C1 segment of cervical spinal cord (tissue), 14 donors: Measurements from ENCODE around the gene PTHLH.
A peak's percentile ranks its signal among the peaks of the same experiment; 100 is the strongest.

Experiments used
- DNase-seq, 14 donors: peaks; one replicate each; lab custom pipeline; 2025; lab: John Stamatoyannopoulos, UW

PTHLH gene

DNA sequence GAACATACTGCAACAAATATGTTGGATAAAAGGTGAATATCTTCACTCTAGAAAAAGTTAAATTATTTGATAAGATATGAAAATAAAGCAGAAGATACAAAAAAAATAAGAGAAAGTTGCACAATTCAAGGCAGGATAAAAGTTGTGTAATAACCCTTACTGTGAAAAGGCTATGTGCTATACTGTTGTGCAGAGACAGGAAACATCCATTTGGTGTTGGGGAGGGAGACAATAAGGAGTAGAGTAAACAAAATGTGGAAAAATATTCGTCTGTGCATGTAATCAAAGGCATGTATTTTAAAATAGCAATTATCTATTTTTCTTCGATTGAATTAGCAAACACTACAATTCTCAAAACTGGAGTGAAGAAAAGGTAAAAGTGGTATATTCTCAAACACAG, 34.8 kb downstream of the PTHLH start:
- no peak for DNase-seq

GRCh38 chr12:27936196-27936595, 36.3 kb downstream of the PTHLH start:
- DNase-seq, result no peak

GRCh38 chr12:27934276-27934675, 38.3 kb downstream of the PTHLH start:
- DNase-seq, result no peak

DNA sequence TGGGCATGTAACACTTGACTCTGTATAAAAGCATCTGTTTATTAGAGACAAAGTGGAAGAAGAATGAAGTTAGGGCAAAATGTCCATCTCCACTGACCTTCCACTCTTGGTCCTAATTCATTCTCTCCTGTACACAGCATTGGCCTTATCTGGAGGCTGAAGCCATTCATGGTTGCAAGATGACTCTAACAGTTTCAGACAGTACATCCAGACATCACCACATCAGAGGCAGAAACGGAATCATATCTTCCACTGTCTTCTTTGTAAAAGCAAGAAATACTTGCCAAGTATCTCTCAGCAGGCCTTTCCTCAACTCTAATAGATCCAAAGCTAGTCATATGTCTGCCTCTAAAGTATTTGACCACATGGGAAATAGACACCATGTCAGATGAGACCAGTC, 41.1 kb downstream of the PTHLH start:
- no peak for DNase-seq

DNA sequence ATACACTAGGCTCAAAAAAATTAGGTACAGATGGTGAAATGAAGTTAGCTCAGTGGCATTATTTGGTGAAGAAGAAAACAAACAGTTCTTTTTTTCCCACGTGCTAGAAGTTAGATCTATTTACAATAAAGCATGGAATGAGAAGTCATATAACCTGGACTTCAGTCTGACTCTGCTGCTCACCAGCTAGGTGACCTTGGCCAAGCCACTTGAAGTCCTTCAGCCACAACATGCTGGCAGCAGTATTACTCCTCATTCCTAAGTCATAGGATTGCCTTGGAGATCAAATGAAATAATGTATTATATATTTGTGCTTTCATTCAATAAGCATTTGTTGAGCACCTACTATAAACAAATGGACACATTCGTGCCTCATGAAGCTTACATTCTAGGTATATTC, 45.2 kb downstream of the PTHLH start:
- no peak for DNase-seq

DNA sequence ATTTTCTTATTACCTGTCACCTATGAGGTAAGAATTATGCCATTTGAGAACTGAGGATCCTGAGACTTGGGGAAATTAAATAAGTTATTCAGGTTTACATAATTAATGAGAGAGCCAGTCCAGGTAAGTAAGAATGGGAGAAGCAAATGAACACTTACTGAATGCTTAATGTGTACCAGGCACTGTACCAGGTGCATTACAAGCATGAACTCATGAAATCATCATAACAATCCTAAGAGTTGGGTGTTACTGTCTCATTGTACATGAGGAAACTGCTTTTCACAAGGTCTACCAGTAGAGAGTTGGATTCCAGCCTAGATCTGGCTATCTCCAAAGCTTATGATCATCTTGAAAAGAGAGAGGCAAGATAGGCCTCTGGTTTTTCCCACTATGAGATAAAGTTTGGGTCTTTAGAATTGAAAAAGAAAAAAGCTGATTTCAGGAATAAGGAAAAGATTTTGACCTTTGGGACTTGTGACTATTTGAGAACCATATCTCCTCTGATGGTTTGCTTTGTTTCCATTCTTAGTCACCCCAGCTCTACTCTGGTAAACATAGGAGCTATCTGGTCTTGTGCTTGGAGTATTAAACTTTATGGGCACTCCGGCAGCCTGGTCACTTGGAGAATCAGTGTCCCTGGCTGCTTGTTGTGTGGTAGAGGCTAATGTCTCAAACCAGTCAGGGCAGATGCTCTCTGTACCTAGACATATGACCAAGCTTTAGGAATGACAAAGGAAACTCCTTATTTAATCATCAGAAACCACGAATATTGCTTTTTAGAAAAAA, 48.0 kb downstream of the PTHLH start:
- DNase-seq, result no peak

DNA sequence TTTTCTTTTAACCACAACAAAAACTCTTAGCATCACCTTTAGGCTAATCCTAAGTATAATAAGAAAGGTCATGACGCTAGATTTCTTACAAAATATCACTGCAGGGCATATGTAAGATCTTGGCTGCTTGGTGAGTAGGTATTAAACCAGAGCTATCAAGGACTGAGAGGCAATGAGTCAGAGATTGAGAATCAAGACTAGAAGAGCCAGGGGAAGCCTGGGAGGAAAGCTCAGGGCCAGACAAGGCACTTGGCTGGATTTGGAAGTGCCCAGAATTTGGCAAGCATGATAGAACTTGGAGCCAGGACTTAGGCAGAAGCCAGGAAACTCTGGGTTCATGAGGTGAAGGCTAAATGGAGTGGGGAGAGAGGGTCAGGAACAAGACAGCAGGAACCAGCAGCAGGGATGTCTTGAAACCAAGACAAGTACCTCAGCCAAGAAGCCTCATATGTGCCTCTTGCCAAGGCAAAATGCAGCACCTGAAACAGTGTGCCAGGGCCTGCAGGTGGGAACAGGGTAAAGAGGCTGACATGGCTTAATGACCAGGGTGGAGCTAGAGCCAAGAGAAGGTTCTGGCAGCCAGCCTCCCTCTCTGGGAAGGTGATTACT, 49.9 kb downstream of the PTHLH start:
- DNase-seq, result peak in 7 of 14 donors; percentile 8 to 90 (median 16)

- DNase-seq, result no peak
Measured at GRCh38 chr12:27919671-27920235, 52.8 kb downstream of the PTHLH start.

DNA sequence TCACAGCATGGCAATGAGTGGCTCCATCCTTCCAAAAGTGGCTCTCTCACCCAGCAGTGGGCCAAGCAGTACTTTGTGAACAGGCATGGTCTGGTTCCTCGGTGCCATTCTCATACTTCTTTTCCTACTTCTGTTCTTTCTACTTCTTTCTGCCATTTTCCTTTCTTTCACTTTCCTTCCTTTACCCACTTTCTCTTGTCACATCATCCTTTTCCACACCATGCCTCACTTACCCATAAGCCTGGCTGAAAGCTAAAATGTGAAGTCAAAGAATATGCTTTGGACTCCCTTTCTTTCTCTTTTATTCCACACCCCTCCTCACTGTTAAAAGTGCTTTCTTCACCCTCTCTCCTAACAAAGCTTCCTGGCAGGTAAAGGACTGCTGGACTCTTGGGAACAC, 57.0 kb downstream of the PTHLH start:
- DNase-seq, result no peak

DNA sequence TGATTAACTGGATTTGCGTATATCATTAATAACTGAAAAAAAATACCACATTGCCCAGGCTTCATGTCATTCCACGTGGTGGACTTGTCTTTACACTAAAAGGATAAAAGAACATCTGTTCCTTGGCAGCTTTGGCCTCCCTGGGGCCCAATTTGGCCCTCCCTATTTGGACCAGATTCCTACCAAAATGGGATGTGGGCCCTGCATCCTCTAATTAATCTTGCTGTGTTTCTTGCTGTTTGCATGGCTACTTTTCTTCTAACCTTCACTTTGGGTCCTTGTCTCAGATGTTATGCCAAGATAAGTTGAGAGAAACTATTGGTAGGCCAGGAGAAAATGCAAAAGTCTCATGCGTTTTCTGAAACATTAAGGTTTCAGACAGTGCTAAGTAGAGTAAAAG, 57.5 kb downstream of the PTHLH start:
- peak in 2 of 14 donors; percentile 5 to 11 for DNase-seq

DNA sequence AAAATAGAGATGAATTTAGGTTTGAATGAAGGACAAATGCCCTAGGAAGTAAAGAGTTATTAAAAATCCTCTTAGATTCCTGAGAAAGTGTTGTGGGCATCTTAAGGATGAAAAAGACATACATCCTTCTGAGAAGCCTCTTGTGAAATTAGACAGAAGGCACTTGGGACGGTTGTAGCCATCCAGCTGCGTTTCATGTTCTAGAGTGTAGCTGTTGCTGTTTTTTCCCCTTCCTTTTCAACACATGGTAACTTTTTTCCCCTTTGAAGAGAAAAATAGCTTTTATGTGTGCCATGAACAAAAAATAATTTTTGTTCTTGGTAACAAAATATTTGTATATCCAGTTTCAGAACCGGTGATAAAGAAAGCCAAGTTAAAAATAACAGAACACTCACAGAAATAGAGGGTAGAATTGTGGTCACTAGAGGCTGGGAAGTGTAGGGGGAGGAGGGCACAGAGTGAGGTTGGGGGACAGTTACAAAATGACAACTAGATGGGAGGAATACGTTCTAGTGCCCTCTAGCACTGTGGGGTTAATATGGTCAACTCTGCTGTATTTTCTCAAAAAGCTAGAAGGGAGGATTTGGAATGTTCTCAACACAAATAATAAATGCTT, 58.4 kb downstream of the PTHLH start:
- no peak for DNase-seq

- DNase-seq, result no peak
Measured at GRCh38 chr12:27911397-27911796, 61.1 kb downstream of the PTHLH start.
